Measurements from ENCODE around the gene LTO1.

- TF ChIP-seq POLR2A (IDR thresholded peaks at IDR 0.05; ENCODE audit: low read depth, low read length) (no peak), CBX3 (IDR thresholded peaks at IDR 0.05; ENCODE audit: borderline replicate concordance, low read depth) (no peak), EP300 (IDR thresholded peaks at IDR 0.05; ENCODE audit: borderline replicate concordance in 1 of 2, control insufficient read depth in 1 of 2, low read depth in 2 of 2, low read length in 2 of 2) (no peak), CTCF (IDR thresholded peaks at IDR 0.05 in 2 of 3, conservative IDR thresholded peaks at IDR 0.05 in 1 of 3; ENCODE audit: control insufficient read depth in 2 of 3, extremely low read depth in 1 of 3, insufficient read depth in 1 of 3, low read depth in 3 of 3, low read length in 3 of 3) (no peak), KDM1A (IDR thresholded peaks at IDR 0.05; ENCODE audit: borderline replicate concordance) (no peak), STAT3 (IDR thresholded peaks at IDR 0.05; ENCODE audit: low read depth, low read length) (no peak), IRF3 (IDR thresholded peaks at IDR 0.05) (no peak)
Observed at GRCh38 chr11:69660001-69660500, 15.1 kb downstream of the LTO1 start.
